NCI-H2081 treated with DMSO at 0.1 percent for 48 hours (cell line): ENCODE measurements around the gene GJA1.
"Not testable (repeated sequence)": the region's sequence is repeated elsewhere in the genome, so short reads cannot be mapped to it uniquely, and the experiment has no call there.

ENCODE experiments used
- DNase-seq: peaks from one replicate; lab custom pipeline; 2025; lab: John Stamatoyannopoulos, UW

The GJA1 gene

DNA sequence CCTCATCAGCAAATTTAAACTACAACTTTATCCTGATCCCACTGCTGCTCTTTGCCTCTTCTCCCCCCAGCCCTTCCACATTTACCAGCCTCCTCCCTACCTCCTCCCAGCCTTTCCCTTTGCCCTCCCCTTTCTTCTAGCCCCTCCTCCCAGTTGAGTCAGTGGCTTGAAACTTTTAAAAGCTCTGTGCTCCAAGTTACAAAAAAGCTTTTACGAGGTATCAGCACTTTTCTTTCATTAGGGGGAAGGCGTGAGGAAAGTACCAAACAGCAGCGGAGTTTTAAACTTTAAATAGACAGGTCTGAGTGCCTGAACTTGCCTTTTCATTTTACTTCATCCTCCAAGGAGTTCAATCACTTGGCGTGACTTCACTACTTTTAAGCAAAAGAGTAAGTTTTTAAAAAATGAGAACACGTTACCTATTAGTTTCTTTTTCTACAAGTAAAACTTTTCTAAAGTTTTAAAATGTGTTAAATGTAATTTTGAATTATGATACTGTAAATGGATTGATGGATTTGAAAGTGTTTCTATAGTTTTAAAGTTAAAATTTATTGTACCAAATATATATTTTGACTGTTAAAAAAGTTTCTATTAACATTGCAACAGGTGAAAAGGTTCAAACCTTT, at the start of gene GJA1:
Gene GJA1 (plus strand): TSS at position 203 of the 626 bp plus-strand sequence. CDS start 11,202 bp downstream, outside the sequence.
- DNase-seq: no peak

DNA sequence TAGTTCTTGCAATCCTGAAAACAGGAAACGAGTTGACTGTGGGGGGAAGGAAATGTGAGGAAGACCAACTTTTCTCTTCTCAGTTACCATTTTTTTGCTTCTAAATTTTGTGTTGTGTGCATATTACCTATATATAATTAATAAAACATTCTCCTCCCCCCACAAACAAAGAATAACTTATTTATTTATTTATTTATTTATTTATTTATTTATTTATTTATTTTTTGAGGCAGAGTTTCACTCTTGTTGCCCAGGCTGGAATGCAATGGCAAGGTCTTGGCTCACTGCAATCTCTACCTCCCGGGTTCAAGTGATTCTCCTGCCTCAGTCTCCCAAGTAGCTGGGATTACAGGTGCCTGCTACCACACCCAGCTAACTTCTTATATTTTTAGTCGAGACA, 48.9 kb upstream of the GJA1 start:
- DNase-seq: not testable (repeated sequence)

- no peak for DNase-seq
Measured at GRCh38 chr6:121389419-121389818, 46.0 kb upstream of the GJA1 start.

- no peak for DNase-seq
Measured at GRCh38 chr6:121393731-121394505, 41.5 kb upstream of the GJA1 start.

DNA sequence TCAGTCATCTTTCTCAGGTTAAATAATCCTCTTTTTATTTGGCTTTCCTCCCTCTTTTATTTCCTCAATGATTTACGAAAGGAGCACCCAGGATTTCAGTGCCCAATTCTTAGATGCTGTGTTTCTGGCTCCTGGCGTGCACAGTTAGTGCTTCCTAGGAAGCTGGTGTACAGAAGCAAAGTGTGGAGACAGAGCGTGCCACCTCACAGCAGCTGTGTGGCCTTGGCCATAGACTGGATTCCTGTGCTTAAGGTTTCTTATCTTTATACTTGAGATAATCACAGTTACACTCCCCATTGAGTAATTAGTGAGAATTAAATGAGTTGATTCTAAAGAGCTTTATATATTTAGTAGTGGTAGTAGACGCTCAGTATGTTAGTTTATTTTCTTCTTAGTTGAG, 39.7 kb upstream of the GJA1 start:
- no peak for DNase-seq

- DNase-seq: not testable (repeated sequence)
Measured at GRCh38 chr6:121397188-121397587, 38.3 kb upstream of the GJA1 start.

GRCh38 chr6:121398127-121398526, 37.3 kb upstream of the GJA1 start:
- no peak for DNase-seq

DNA sequence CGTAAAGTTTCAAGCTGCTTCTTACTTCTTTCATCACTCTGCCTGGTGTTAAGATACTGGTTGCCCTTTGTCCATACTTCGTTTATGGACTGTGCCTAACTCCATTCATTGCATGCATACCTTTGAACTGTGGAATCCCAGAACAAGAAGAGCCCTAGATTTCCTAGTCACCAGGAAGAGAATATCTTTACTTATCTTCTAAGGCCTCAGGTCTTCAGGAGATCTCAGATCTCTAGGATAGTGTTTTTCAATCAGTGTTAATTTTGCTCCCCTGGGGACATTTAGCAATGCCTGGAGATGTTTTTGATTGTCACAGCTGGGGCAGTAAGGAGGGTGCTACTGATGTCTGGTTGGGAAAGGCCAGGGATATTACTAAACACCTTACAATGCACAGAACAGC, 35.5 kb upstream of the GJA1 start:
- DNase-seq: no peak

DNA sequence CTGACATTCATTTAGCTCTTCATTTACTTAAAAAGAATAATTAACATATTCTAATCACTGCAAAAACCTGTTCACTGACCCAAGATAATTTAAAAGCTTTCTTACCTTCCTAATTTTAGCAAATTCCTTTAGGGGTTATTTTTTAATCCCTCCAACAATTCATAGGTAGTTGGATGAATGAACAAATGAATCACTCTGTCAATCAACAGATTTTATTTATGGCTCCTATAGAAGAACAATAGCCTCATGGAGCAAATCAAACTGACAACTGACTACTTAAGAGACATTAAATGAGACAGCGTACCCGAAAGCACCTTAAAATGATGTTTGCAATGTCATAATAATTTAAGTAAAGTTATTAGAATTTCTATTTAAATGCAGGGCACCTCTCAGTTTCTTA, 31.5 kb upstream of the GJA1 start:
- no peak for DNase-seq

DNA sequence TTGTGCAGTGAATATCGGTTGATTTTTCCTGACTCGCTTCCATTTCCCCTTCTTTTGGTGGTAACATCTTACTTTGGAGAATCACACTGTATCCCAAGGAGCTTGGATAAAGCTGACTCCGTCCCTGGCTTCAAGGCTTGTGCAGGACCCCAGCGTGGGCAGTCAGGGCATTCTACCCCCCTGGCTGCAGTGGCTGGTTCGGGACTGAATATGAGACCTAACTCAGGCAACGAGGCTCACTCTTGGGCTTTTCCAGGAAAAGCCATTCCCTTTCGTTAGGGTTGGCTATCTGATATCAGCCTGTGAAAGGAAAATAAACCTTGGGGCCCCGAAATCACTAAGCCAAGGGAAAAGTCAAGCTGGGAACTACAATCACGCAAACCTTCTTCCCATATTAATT, 30.1 kb upstream of the GJA1 start:
- DNase-seq: no peak

GRCh38 chr6:121408321-121408720, 27.1 kb upstream of the GJA1 start:
- DNase-seq: no peak

- DNase-seq: no peak
Measured at GRCh38 chr6:121413879-121414278, 21.6 kb upstream of the GJA1 start.

- DNase-seq: no peak
Measured at GRCh38 chr6:121418346-121418745, 17.1 kb upstream of the GJA1 start.

DNA sequence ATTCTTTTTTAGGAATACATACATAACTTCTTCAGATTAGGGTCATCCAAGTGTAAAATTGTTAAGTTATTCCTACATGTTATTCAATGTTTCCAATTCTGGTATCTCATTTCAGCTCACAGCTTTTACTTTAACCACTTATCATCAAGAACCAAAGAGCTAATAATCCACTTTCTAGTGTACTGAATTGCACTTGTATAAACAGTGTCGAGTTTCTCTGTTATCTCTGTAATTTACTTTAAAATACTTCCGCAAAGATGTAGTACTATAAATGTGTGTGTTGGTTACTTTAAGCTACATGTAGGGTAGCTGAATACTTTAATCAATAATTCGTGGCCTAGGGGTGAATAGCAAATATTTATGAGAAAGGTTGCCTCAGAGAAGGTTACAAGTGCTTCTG, 8.8 kb upstream of the GJA1 start:
- no peak for DNase-seq

GRCh38 chr6:121428872-121429756, 6.3 kb upstream of the GJA1 start:
- DNase-seq: no peak

GRCh38 chr6:121430514-121431460, 4.7 kb upstream of the GJA1 start:
- no peak for DNase-seq

DNA sequence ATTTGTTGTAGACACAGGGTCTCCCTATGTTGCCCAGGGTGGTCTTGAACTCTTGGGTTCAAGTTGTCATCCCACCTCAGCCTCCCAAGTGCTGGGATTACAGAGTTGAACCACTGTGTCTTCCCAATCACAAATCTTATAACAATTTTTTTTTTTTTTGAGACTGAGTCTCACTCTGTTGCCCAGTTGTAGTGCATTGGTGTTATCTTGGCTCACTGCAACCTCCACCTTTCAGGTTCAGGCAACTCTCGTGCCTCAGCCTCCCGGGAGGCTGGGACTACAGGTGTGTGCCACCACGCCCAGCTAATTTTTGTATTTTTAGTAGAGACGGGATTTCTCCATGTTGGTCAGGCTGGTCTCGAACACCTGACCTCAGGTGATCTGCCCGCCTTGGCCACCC, 3.7 kb upstream of the GJA1 start:
- not testable (repeated sequence) for DNase-seq

DNA sequence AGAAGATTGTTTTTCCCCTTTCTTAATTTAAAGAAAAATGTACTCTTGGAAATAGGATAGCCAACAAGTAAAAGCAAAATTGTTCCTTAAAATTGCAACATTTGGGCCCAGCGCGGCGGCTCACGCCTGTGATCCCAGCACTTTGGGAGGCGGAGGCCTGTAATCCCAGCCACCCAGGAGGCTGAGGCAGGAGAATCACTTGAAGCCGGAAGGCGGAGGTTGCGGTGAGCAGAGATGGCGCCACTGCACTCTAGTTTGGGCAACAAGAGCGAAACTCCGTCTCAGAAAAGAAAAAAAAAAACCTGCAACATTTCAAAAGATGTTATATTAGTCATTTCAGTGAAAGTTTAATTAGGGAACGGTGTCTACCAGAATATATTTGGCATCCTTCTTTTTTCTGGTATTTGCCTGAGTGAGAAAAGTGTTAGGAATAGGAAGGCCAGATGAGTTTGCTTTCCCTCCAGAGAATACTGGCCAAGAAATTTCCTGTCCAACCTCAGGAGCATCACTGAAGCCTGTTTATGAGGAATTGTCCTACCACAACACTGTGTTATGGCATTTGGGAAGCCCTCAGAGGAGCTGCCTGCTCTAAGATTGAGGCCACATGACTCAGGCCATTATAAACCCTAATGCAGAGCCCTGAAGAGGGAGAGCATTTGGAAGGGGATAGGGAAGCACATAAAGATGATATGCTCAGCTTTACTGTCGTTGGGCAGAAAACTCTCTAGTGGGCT, 1.2 kb upstream of the GJA1 start:
- DNase-seq: no peak

- no peak for DNase-seq
Measured at GRCh38 chr6:121436274-121436857, 920 bp downstream of the GJA1 start.
